HG03135 (cell line): ENCODE measurements around the gene DPM1.

ENCODE experiments used
- ATAC-seq: cut with Tn5 transposase; IDR thresholded peaks from one replicate; pipeline ENCODE4 v1.9.1; 2021; ENCODE audit warnings: mild to moderate bottlenecking, moderate library complexity; ENCODE audit not compliant: unreplicated experiment

The DPM1 gene

GRCh38 chr20:50900261-50900660 is 58.1 kb downstream of the DPM1 start:
- ATAC-seq = no peak

- no peak for ATAC-seq
Measured at GRCh38 chr20:50898475-50898874, 59.9 kb downstream of the DPM1 start.

GRCh38 chr20:50895111-50895830 is 63.1 kb downstream of the DPM1 start:
- ATAC-seq = no peak

- ATAC-seq = no peak
Measured at GRCh38 chr20:50893620-50894019, 64.7 kb downstream of the DPM1 start.

- no peak for ATAC-seq
Measured at GRCh38 chr20:50892394-50892793, 65.9 kb downstream of the DPM1 start.

GRCh38 chr20:50891138-50891537 is 67.2 kb downstream of the DPM1 start:
- no peak for ATAC-seq

- ATAC-seq = no peak
Measured at GRCh38 chr20:50887576-50887975, 70.8 kb downstream of the DPM1 start.

- ATAC-seq = no peak
Measured at GRCh38 chr20:50886184-50886790, 72.0 kb downstream of the DPM1 start.

- no peak for ATAC-seq
Measured at GRCh38 chr20:50885781-50886180, 72.6 kb downstream of the DPM1 start.

GRCh38 chr20:50885068-50885467 is 73.3 kb downstream of the DPM1 start:
- ATAC-seq = no peak
